ENCODE results near the gene SUPT3H.

SUPT3H gene

DNA sequence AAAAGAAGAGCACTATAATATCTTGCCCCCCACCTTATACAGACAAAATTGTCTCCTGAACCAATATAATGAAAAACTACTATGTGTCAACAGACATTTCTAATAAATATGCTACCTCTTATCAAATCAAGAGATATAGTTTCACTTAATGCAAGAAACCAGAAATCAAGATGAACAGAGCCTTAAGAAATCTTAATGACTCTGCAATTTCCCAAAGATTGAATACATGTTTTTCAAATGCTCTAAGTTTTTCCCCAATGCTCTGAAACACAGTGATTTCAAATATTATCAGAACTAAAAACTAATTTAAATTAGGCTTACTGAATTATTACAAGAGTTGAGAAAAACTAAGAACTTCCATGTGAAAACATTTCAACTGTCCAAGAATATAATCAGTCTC is 13.3 kb downstream of the SUPT3H start:
- H3K9me3 ChIP-seq (ENCODE audit: insufficient read depth, low read depth, low read length): no peaks in the 10 kb centered on the region
- peaks cover 4% of the 10 kb centered on the region; the same call in 1 of the 2 replicates for H3K4me1 ChIP-seq (ENCODE audit: insufficient read depth, low read length)
- no peak overlapping the region for H3K27ac ChIP-seq (ENCODE audit: low read length)
- H3K4me3 ChIP-seq (ENCODE audit: low read length): no peak overlapping the region
- H3K27me3 ChIP-seq (ENCODE audit: insufficient read depth, low read length): no peaks in the 10 kb centered on the region
- no peaks in the 10 kb centered on the region for H3K36me3 ChIP-seq (ENCODE audit: insufficient read depth, low read depth, low read length)
- no peak overlapping the region for H3K9ac ChIP-seq (ENCODE audit: low read depth, low read length)

- Histone ChIP-seq H3K36me3 (ENCODE audit: insufficient read depth, low read depth, low read length) (no peaks in the 10 kb centered on the region), H3K9me3 (ENCODE audit: insufficient read depth, low read depth, low read length) (no peaks in the 10 kb centered on the region), H3K27me3 (ENCODE audit: insufficient read depth, low read length) (no peaks in the 10 kb centered on the region), H3K4me3 (ENCODE audit: low read length) (no peak overlapping the region), H3K9ac (ENCODE audit: low read depth, low read length) (no peak overlapping the region), H3K27ac (ENCODE audit: low read length) (no peak overlapping the region), H3K4me1 (ENCODE audit: insufficient read depth, low read length) (peaks cover 4% of the 10 kb centered on the region; the same call in 1 of the 2 replicates)
Observed at GRCh38 chr6:45353654-45354053, 24.1 kb downstream of the SUPT3H start.

DNA sequence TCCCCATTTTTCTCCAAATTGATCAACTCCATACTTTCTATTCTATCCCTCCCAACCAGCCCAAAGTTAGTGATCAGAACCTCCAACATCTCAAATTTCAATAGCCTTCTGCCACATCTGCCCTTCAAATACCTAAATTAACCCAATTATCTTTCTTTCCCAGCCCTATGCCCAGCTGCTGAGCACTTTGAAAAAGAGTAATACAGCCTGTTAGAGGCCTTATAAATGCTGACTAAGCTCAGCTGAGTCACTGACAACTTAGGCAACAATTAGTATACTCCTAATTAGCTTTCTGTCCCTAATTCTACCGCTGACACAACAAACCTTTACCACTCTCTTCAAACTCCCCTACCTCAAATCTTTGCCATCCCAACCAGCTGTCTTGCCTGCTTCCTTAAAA is 26.1 kb downstream of the SUPT3H start:
- Histone ChIP-seq H3K9me3 (ENCODE audit: insufficient read depth, low read depth, low read length) (no peaks in the 10 kb centered on the region), H3K4me1 (ENCODE audit: insufficient read depth, low read length) (peaks cover 4% of the 10 kb centered on the region; the same call in 1 of the 2 replicates), H3K27me3 (ENCODE audit: insufficient read depth, low read length) (no peaks in the 10 kb centered on the region), H3K36me3 (ENCODE audit: insufficient read depth, low read depth, low read length) (no peaks in the 10 kb centered on the region), H3K27ac (ENCODE audit: low read length) (no peak overlapping the region), H3K4me3 (ENCODE audit: low read length) (no peak overlapping the region), H3K9ac (ENCODE audit: low read depth, low read length) (no peak overlapping the region)

- H3K4me3 ChIP-seq (ENCODE audit: low read length): no peak overlapping the region
- H3K4me1 ChIP-seq (ENCODE audit: insufficient read depth, low read length): peaks cover 4% of the 10 kb centered on the region; the same call in 1 of the 2 replicates
- no peaks in the 10 kb centered on the region for H3K27me3 ChIP-seq (ENCODE audit: insufficient read depth, low read length)
- no peaks in the 10 kb centered on the region for H3K9me3 ChIP-seq (ENCODE audit: insufficient read depth, low read depth, low read length)
- no peak overlapping the region for H3K27ac ChIP-seq (ENCODE audit: low read length)
- no peak overlapping the region for H3K9ac ChIP-seq (ENCODE audit: low read depth, low read length)
- no peaks in the 10 kb centered on the region for H3K36me3 ChIP-seq (ENCODE audit: insufficient read depth, low read depth, low read length)
Observed at GRCh38 chr6:45351076-45351475, 26.7 kb downstream of the SUPT3H start.

DNA sequence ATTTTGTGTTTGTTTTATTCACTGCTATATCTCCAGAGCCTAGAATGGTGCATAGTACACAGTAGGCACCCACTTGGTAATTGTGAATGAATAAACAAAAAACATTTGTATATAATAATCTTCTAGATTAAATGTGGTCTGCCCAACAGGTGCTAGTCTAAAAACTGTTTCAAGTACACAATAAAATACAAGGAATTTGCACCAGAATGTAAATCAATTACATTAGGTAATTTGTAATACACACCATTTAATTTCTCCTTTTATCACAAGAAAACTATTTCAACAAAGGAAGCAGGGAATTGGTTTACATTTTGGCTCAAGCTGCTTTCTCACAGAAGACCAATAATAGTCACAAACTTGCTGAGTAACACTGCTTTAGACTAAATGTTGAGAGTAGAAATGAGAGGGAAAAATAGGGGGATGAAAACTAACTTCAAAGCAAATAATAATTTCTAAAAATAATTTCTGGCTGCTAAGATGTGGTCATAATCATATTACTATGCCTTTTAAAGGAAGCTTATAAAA is 27.5 kb downstream of the SUPT3H start:
- H3K4me3 ChIP-seq (ENCODE audit: low read length): no peak overlapping the region
- no peaks in the 10 kb centered on the region for H3K36me3 ChIP-seq (ENCODE audit: insufficient read depth, low read depth, low read length)
- H3K9ac ChIP-seq (ENCODE audit: low read depth, low read length): no peak overlapping the region
- no peaks in the 10 kb centered on the region for H3K9me3 ChIP-seq (ENCODE audit: insufficient read depth, low read depth, low read length)
- H3K4me1 ChIP-seq (ENCODE audit: insufficient read depth, low read length): peaks cover 4% of the 10 kb centered on the region; the same call in 1 of the 2 replicates
- H3K27ac ChIP-seq (ENCODE audit: low read length): no peak overlapping the region
- no peaks in the 10 kb centered on the region for H3K27me3 ChIP-seq (ENCODE audit: insufficient read depth, low read length)

GRCh38 chr6:45344900-45345299 is 32.8 kb downstream of the SUPT3H start:
- H3K4me1 ChIP-seq (ENCODE audit: insufficient read depth, low read length): no peaks in the 10 kb centered on the region
- no peaks in the 10 kb centered on the region for H3K27me3 ChIP-seq (ENCODE audit: insufficient read depth, low read length)
- no peak overlapping the region for H3K4me3 ChIP-seq (ENCODE audit: low read length)

DNA sequence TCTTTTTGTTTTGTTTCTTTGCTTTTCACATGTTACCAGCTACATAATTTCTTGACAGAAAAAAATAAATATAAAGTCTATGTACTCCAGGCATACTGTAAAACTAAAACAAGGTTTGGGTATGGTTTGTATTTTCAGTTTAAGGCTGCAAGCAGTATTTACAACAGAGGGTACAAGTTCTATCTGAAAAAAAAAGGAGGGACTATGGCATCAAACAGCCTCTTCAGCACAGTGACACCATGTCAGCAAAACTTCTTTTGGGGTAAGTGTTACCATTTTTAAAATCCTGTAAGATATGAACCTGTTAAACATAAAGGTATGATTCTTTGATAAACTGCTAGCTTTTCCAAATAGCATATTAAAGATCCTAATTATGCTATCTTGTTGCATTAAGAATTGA is 49.2 kb downstream of the SUPT3H start:
- no peaks in the 10 kb centered on the region for H3K27me3 ChIP-seq (ENCODE audit: insufficient read depth, low read length)
- H3K4me1 ChIP-seq (ENCODE audit: insufficient read depth, low read length): peaks cover 3% of the 10 kb centered on the region; the same call in 1 of the 2 replicates
- no peaks in the 10 kb centered on the region for H3K9me3 ChIP-seq (ENCODE audit: insufficient read depth, low read depth, low read length)
- no peak overlapping the region for H3K27ac ChIP-seq (ENCODE audit: low read length)
- no peak overlapping the region for H3K9ac ChIP-seq (ENCODE audit: low read depth, low read length)
- no peaks in the 10 kb centered on the region for H3K36me3 ChIP-seq (ENCODE audit: insufficient read depth, low read depth, low read length)
- H3K4me3 ChIP-seq (ENCODE audit: low read length): no peak overlapping the region

More at GRCh38 chr6:45344900-45345299, 32.8 kb downstream of the SUPT3H start:
- Histone ChIP-seq H3K27ac (ENCODE audit: low read length) (no peak overlapping the region), H3K9ac (ENCODE audit: low read depth, low read length) (no peak overlapping the region), H3K9me3 (ENCODE audit: insufficient read depth, low read depth, low read length) (no peaks in the 10 kb centered on the region), H3K36me3 (ENCODE audit: insufficient read depth, low read depth, low read length) (no peaks in the 10 kb centered on the region)

DNA sequence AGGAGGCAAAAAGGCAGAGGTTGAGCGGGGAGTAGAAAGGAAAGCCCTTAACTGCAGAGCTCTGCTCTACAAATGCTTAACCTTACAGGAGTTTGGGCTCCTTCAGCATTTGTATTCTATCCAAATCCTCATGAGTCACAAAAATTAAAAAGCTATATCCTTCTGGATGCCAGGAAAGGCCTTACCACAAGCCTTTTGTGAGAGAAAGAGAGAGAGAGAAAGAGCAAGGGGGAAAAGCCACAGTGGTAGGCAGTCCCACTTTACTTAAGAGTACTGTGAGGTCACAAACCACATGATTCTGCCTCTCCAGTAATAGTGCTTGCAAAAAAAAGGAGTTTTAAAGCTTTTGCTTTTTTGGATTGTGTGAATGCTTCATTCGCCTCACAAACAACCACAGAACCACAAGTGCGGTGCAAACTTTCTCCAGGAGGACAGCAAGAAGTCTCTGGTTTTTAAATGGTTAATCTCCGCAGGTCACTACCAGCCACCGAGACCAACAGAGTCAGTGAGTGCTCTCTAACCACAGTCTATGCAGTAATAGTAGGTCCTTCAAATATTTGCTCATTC is 49.7 kb downstream of the SUPT3H start, which contains the start of gene RUNX2:
Gene RUNX2, plus strand, starts transcription at position 375 of the 567 bp plus-strand sequence. CDS start 397 bp downstream, outside the sequence.
- Histone ChIP-seq H3K4me3 (ENCODE audit: low read length) (no peak within 1 kb of the TSS), H3K27ac (ENCODE audit: low read length) (no peak within 1 kb of the TSS), H3K9ac (ENCODE audit: low read depth, low read length) (no peak within 1 kb of the TSS)

DNA sequence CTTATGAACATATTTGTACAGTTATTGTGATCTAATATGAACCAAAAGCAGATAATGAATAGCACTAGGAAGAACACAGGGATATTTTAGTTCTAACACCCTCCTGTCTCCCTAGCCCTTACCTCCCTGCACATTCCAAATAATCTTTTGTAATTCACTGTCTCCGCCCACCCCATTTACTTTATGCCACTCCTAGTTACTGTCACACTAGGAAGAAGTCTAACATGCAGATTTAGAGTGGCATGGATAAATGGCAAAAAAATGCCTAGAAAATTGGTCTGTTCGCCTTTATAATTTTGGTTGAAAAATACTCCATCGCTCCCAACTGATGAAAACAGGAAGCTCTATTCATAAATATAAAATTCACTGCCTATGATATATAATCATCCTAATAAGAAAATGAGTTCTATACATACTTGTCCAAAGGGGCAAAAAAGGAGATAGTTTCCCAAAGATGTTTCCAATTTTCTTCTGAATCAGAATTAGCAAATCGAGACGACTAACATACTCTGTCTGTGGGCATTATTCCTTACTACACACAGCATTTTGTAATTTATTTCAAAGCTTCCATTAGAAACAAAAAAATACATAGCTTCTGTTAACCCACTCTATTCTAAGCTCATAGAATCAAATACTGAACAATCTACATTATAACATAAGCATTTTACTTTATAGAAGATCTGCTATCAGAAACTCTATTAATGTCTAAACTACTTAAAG is 50.9 kb downstream of the SUPT3H start:
- Histone ChIP-seq H3K4me1 (ENCODE audit: insufficient read depth, low read length) (peaks cover 5% of the 10 kb centered on the region; the same call in 1 of the 2 replicates), H3K36me3 (ENCODE audit: insufficient read depth, low read depth, low read length) (no peaks in the 10 kb centered on the region), H3K27me3 (ENCODE audit: insufficient read depth, low read length) (no peaks in the 10 kb centered on the region), H3K27ac (ENCODE audit: low read length) (no peak overlapping the region), H3K9me3 (ENCODE audit: insufficient read depth, low read depth, low read length) (no peaks in the 10 kb centered on the region), H3K9ac (ENCODE audit: low read depth, low read length) (no peak overlapping the region), H3K4me3 (ENCODE audit: low read length) (no peak overlapping the region)

More for the DNA sequence above, 49.7 kb downstream of the SUPT3H start, which contains the start of gene RUNX2:
- H3K9me3 ChIP-seq (ENCODE audit: insufficient read depth, low read depth, low read length): no peaks in the 10 kb centered on the region
- peaks cover 5% of the 10 kb centered on the region; the same call in 1 of the 2 replicates for H3K4me1 ChIP-seq (ENCODE audit: insufficient read depth, low read length)
- H3K36me3 ChIP-seq (ENCODE audit: insufficient read depth, low read depth, low read length): no peaks in the 10 kb centered on the region
- H3K27me3 ChIP-seq (ENCODE audit: insufficient read depth, low read length): no peaks in the 10 kb centered on the region

DNA sequence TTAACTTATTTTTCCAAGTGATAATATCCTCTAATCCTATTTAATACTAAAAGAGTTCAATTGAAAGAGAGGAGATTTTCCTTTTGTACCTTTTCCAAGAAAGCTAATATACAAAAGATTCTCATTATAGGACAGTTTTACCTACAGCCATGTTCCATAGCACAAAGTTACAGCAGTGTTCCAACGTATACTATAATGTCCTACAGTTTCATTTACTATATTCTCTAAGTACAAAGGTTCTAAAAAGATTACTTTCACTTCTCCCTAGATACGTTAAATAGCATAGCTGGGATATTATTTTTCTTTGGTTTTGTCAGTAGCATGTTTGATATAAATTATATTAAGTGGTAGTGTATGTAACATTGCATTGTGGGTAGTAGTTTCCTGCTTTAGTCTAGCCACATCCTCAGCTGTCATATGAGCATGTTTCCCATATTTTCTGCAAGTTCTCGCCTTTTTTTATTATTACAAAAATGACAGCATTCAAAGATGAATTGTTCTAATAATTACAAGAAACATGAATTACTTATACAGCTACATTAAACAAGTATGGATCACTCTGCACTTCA is 54.0 kb downstream of the SUPT3H start:
- Histone ChIP-seq H3K9me3 (ENCODE audit: insufficient read depth, low read depth, low read length) (no peaks in the 10 kb centered on the region), H3K36me3 (ENCODE audit: insufficient read depth, low read depth, low read length) (no peaks in the 10 kb centered on the region), H3K4me3 (ENCODE audit: low read length) (no peak overlapping the region), H3K9ac (ENCODE audit: low read depth, low read length) (no peak overlapping the region), H3K27ac (ENCODE audit: low read length) (no peak overlapping the region), H3K27me3 (ENCODE audit: insufficient read depth, low read length) (no peaks in the 10 kb centered on the region), H3K4me1 (ENCODE audit: insufficient read depth, low read length) (peaks cover 5% of the 10 kb centered on the region; the same call in 1 of the 2 replicates)

DNA sequence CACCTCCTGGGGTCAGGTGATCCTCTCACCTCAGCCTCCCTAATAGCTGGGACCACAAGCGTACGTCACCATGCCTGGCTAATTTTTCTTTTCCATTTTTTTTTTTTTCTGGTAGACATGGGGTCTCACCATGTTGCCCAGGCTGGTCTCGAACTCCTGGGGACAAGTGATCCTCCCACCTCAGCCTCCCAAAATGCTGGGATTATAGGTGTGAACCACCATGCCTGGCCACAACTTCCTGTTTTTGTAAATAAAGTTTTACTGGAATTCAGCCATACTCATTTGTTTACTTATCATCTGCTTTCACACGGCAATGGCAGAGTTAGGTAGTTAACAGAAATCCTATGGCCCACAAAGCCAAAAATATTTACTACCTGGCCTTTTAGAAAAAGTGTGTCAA is 57.4 kb downstream of the SUPT3H start:
- Histone ChIP-seq H3K9ac (ENCODE audit: low read depth, low read length) (no peak overlapping the region), H3K4me3 (ENCODE audit: low read length) (no peak overlapping the region), H3K36me3 (ENCODE audit: insufficient read depth, low read depth, low read length) (no peaks in the 10 kb centered on the region), H3K9me3 (ENCODE audit: insufficient read depth, low read depth, low read length) (no peaks in the 10 kb centered on the region), H3K27me3 (ENCODE audit: insufficient read depth, low read length) (no peaks in the 10 kb centered on the region), H3K27ac (ENCODE audit: low read length) (no peak overlapping the region), H3K4me1 (ENCODE audit: insufficient read depth, low read length) (peaks cover 2% of the 10 kb centered on the region; the same call in 1 of the 2 replicates)
